NT2/D1 (cell line): ENCODE results near the gene DBF4B.

ENCODE experiments used
- YY1 ChIP-seq: IDR thresholded peaks from 2 replicates; pipeline ENCODE4 v1.6.1; 2011; ENCODE audit not compliant: insufficient read length, insufficient read depth
- ZNF274 ChIP-seq: IDR thresholded peaks from 2 replicates; pipeline ENCODE4 v1.6.1; 2011; ENCODE audit warnings: mild to moderate bottlenecking, low read depth, low read length

- TF ChIP-seq ZNF274 (no peak), YY1 (no peak)
These were observed 58.1 kb downstream of the DBF4B start for GRCh38 chr17:44766409-44767038.
